ENCODE results near the gene SERGEF.

DNA sequence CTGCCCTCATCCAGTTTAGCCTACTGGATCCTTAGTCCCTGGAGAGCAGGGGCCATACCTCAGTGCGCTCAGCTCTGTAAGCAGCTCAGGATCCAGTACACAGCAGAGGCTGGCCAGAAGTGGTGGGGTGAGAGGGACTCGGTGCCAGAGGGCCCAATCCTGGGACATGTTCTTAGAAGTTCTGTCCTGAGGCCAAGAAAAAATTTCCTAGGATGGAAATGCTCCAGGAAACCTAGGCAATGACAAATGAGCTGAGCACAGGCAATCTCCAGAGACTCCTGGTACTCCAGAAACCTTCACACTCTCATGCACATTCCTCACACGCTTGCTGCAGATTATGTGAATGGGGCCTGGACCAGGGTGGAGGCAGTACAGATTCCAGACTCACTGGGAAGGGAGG lies 89.6 kb downstream of the SERGEF start:
- TF ChIP-seq ZNF24 (IDR thresholded peaks at IDR 0.05) (no peak), CREB1 (IDR thresholded peaks at IDR 0.05; ENCODE audit: low read depth) (no peak), TBL1XR1 (IDR thresholded peaks at IDR 0.05; ENCODE audit: low read depth, low read length) (no peak), JUND (IDR thresholded peaks at IDR 0.05; ENCODE audit: low read depth, low read length) (no peak), CEBPB (IDR thresholded peaks at IDR 0.05; ENCODE audit: borderline replicate concordance in 1 of 2, low read depth in 2 of 2, low read length in 2 of 2) (no peak), RFX5 (IDR thresholded peaks at IDR 0.05; ENCODE audit: low read depth, low read length) (no peak), RAD51 (IDR thresholded peaks at IDR 0.05) (no peak), POLR2AphosphoS5 (IDR thresholded peaks at IDR 0.05; ENCODE audit: low read length) (no peak), NFYA (IDR thresholded peaks at IDR 0.05; ENCODE audit: borderline replicate concordance, low read depth, low read length) (no peak), YY1 (IDR thresholded peaks at IDR 0.05; ENCODE audit: low read depth, low read length) (no peak), POLR2A (IDR thresholded peaks at IDR 0.05; ENCODE audit: low read depth, low read length) (no peak)
- TF ChIP-seq, protein P1, sequence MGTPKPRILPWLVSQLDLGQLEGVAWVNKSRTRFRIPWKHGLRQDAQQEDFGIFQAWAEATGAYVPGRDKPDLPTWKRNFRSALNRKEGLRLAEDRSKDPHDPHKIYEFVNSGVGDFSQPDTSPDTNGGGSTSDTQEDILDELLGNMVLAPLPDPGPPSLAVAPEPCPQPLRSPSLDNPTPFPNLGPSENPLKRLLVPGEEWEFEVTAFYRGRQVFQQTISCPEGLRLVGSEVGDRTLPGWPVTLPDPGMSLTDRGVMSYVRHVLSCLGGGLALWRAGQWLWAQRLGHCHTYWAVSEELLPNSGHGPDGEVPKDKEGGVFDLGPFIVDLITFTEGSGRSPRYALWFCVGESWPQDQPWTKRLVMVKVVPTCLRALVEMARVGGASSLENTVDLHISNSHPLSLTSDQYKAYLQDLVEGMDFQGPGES (IDR thresholded peaks at IDR 0.05): no peak
- TF ChIP-seq, protein P2, sequence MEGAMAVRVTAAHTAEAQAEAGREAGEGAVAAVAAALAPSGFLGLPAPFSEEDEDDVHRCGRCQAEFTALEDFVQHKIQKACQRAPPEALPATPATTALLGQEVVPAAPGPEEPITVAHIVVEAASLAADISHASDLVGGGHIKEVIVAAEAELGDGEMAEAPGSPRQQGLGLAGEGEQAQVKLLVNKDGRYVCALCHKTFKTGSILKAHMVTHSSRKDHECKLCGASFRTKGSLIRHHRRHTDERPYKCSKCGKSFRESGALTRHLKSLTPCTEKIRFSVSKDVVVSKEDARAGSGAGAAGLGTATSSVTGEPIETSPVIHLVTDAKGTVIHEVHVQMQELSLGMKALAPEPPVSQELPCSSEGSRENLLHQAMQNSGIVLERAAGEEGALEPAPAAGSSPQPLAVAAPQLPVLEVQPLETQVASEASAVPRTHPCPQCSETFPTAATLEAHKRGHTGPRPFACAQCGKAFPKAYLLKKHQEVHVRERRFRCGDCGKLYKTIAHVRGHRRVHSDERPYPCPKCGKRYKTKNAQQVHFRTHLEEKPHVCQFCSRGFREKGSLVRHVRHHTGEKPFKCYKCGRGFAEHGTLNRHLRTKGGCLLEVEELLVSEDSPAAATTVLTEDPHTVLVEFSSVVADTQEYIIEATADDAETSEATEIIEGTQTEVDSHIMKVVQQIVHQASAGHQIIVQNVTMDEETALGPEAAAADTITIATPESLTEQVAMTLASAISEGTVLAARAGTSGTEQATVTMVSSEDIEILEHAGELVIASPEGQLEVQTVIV (IDR thresholded peaks at IDR 0.05; ENCODE audit: borderline replicate concordance, partially characterized antibody): no peak
- TF ChIP-seq, protein P3, sequence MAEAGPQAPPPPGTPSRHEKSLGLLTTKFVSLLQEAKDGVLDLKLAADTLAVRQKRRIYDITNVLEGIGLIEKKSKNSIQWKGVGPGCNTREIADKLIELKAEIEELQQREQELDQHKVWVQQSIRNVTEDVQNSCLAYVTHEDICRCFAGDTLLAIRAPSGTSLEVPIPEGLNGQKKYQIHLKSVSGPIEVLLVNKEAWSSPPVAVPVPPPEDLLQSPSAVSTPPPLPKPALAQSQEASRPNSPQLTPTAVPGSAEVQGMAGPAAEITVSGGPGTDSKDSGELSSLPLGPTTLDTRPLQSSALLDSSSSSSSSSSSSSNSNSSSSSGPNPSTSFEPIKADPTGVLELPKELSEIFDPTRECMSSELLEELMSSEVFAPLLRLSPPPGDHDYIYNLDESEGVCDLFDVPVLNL (IDR thresholded peaks at IDR 0.05; ENCODE audit: low read depth, low read length): no peak
